ENCODE results near the gene CDK16.

Gene CDK16

DNA sequence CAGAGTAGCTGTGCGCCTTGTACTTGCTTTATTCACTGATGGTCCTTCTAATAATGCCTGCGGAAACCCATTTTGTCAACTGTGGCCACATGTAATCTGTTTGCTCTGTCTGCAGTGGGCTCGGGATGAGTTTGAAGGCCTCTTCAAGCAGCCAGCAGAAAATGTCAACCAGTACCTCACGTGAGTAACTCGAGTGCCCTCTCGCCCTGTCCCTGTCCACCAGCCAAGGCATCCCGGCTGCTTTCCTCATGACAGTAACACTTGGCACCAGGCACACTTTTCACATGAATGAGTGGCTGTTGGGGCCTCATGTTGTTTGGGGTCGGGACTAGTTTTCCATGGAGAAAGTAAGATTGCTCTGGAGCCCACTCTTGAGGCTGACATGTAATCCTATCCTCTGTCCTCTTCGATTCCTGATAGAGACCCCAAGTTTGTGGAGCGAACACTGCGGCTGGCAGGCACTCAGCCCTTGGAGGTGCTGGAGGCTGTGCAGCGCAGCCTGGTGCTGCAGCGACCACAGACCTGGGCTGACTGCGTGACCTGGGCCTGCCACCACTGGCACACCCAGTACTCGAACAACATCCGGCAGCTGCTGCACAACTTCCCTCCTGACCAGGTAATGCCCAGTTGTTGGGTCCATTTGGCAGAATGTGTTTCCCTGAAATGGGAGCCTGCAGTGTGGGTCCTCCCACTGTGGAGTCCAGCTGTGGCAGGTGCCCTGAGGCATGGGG is 8.8 kb upstream of the CDK16 start:
- DNase-seq (ENCODE audit: low read depth), result no peak

DNA sequence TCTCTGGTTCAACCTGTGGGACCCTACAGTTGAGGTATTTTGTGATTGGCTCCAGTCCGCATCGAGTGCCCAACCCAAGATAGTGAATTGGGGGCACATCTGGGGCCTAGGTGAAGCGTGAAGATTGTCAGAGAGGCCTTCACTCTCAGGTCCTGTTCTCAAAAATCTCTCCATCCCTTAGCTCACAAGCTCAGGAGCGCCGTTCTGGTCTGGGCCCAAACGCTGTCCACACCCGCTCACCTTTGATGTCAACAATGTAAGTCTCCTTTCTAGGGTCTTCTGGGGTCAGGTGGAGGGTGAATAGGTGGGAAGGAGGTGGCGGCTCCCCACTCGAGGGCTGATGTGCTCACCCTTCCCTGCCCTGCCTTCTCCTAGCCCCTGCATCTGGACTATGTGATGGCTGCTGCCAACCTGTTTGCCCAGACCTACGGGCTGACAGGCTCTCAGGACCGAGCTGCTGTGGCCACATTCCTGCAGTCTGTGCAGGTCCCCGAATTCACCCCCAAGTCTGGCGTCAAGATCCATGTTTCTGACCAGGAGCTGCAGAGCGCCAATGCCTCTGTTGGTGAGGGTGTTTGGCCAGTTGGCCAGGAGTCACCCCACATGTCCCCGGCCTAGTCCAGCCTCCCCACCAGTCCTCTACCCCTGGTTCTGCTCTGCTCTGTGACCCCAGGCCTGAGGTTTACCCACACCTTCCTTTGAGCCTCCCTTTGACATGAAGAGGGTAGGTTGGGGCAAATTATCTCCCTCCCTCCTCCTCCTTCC is 7.6 kb upstream of the CDK16 start:
- DNase-seq (ENCODE audit: low read depth), result no peak

DNA sequence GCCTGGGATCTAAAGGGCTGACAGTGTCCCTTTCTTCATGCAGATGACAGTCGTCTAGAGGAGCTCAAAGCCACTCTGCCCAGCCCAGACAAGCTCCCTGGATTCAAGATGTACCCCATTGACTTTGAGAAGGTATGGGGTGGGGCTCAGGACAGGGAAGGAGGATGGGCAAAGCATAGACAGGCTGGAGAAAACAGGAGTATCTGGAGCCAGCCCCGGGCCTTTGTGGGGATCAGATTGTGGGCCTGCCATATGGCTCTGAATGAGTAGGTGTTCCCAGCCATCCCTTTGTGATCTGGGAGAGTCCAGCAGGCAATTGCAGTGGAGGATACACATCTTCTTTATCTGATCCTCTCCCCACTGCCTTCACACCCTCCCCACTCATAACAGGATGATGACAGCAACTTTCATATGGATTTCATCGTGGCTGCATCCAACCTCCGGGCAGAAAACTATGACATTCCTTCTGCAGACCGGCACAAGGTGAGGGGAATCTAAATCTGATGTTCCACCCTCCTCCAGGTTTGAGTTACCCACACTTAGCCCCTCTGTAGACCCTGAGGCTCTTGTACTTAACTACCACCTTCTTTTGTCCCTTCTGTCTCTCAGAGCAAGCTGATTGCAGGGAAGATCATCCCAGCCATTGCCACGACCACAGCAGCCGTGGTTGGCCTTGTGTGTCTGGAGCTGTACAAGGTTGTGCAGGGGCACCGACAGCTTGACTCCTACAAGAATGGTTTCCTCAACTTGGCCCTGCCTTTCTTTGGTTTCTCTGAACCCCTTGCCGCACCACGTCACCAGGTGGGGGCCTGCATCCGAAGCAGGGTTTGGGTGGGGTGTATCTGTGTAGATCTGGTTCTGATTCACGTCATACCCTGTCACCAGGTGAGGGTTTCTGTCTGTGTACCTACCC is 5.8 kb upstream of the CDK16 start:
- DNase-seq (ENCODE audit: low read depth), result no peak

GRCh38 chrX:47214435-47215077 is 3.9 kb upstream of the CDK16 start:
- no peak for DNase-seq (ENCODE audit: low read depth)

- no peak for DNase-seq (ENCODE audit: low read depth)
These were observed 3.1 kb upstream of the CDK16 start for GRCh38 chrX:47215291-47215900.

GRCh38 chrX:47216393-47216925 is 2.0 kb upstream of the CDK16 start:
- no peak for DNase-seq (ENCODE audit: low read depth)

DNA sequence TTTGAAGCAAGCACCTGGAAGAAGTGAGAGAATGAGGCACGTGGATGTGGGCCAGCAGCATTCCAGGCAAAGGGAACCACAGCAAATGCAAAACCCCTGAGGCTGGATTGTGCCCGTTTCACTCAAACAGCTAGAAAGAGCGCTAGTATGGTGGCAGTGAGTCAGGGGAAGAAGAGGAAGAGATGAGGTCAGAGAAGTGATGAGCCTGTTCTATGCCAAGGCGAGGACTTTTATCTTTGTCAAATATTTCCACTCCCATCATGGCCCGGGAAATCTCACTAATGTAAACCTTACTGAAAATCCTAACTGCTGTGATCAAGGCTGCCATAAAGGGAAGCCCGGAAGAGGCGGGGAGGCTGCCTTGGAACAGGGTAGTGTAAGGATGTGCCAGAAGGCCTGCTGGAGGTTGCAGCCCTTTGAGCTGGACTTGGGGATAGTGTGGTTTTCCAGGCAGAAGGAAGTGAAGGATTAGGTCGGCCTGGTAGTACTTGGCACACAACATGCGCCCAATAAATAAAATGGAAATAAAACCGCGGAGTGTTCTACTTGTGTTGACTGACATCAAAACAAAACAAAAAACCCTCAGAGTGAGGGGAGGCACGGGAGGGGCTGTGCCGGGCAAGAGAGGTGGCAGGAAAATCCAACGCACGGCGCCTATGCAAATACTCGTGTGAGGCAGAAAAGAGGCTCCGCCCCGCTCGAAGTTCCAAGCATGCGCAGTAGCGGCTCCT is 1.2 kb upstream of the CDK16 start:
- no peak for DNase-seq (ENCODE audit: low read depth)

DNA sequence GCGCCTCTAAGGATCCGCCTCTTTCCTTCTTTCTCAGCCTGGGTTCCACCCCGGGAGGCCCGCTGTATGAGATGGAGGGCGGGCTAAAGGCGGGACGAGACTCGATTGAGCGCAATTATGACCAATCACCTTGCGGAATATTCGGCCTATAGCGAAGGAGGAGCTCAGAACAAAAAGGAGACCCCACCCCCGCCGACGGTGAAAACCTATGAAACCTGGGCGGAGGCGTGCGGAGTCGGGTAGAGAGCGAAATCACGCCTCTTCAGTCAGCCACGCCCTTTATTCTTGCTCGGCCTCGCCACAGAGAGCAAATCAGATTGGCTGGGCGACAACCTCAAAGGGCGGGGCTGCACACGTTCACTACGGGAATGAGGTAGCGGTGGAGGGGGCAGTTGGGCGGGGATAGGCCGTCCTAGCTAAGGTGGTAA is 615 bp upstream of the CDK16 start:
- DNase-seq (ENCODE audit: low read depth), result peak; percentile 98

DNA sequence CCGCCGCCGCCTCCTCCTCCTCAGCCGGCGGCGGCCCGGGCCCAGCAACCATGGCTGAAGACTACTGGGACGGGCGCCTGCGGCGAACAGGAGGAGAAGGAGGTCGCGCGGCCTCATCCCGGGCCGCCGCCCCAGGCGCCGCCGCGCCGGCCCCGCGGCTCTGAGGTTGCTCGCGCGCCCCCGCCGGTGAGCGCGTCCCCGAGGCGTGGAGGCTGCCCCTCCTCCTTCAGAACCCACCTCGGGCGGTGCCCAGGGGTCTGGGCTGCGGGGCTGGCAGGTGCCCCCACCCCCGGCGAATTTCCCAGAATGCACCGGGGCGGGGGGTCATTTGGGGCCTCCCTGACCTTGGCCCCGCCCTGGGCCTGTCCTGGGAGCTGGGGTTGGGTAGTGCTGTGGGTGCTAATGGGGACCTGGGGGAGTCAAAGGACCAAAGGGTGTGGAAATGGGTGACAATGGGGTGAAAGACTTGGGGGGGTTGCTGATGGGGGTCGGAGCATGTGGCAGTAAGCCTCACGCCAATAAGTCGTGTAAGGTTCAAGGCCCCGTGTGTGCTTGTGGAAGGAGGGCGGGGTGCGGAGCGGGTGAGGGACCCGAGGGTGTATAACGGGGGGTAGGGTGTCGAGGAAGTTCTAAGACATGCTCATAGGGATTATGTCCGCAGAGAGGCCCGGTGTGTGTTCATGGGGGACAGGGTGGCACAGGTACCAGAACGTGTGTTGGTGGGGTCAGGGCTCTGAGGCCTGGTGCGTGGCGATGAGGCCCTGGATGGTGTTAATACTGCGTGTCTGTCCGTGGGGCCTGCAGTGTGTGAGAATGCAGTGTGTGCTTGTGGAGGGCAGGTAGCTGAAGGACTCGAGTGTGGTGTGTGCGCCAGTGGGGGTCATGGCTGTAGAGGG is 687 bp downstream of the CDK16 start:
- DNase-seq (ENCODE audit: low read depth), result peak; percentile 33

DNA sequence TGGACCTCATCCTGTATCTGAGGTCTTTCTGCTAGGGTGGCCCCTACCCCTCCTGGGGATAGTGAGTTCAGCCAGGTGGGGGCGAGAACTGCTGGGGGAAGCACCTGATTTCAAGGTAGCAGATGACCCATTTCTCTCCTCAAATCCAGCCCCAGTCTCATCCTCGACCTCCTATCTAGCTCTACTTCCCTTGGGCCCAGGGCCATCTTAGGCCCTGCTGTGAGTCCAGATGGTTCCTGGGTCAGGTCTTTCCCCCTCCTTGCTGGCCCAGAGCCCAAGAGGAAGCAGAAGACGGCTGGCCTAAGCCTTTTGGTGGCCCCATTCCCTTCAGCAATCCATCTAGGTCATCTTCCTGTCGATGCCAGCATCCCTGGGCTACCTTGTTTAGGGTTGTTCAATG is 3.3 kb downstream of the CDK16 start:
- no peak for DNase-seq (ENCODE audit: low read depth)

DNA sequence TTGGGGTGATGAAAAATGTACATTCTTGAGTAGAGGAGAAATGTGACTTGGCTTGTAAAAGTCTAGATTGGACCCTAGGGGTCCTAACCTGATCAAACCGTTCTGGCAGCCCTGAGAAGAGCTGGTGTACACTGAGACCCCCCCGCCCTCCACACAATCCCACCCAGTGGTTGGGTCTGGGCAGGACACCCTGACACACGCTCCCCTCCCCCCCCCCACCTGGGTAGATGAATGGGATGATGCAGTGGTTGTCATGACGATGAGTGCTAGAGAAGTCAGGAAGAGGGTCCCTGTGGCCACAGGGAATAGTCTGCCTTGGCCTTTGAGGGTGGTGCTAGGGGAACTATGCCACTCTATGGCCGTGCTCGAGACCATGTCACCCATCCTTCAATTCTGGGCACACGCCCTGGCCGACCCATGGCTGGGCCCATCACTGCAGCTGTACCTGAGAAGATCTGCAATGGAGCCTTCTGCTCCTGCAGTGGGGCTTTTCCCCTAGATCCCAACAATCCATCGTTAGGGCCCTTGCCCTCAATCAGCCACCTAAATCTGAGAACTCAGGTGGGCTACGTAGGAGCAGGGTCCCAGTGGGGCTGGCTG is 4.4 kb downstream of the CDK16 start:
- no peak for DNase-seq (ENCODE audit: low read depth)

DNA sequence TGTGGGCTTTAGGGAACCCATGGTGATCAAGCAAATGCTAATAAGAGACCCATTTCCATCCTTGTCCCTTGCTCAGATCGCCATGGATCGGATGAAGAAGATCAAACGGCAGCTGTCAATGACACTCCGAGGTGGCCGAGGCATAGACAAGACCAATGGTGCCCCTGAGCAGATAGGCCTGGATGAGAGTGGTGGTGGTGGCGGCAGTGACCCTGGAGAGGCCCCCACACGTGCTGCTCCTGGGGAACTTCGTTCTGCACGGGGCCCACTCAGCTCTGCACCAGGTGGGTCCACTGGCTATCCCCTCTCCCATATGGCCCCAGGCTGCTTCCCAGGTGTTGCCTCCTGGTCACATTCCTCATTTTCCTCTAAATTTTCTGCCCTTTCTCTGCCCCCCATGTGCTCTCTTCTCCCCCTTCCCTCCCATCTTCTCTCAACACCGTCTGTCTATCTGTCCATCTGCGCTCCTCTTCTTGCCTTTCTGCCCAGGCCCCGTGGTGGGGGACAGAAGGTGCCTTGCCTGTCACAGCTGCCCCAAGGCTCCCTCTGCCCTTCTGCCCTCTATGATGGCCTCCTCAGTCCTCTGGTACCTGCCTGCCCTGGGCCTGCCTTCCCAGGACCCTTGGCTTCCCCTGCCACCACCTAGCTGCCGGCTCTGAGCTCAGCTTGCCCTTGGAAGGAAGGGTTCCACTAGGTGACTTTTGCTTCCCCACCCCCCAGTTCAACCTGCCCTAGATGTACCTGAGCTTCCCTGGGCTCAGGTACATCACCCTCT is 5.2 kb downstream of the CDK16 start:
- DNase-seq (ENCODE audit: low read depth), result no peak

DNA sequence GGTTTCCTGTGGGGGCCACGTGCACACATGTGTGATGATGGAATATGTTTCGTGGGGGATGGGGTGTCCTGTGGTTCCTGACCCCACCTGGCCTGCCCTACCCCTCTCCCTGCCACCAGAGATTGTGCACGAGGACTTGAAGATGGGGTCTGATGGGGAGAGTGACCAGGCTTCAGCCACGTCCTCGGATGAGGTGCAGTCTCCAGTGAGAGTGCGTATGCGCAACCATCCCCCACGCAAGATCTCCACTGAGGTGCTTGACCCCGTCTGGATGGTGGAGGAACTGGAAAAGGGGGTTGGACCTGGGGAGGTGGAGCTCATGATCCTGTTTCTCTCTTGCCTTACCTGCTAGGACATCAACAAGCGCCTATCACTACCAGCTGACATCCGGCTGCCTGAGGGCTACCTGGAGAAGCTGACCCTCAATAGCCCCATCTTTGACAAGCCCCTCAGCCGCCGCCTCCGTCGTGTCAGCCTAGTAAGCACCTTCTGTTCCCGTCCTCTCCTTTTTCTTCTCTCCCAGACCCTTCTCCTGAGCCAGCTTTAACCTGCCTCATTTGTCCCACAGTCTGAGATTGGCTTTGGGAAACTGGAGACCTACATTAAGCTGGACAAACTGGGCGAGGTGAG is 5.9 kb downstream of the CDK16 start:
- DNase-seq (ENCODE audit: low read depth), result no peak

- no peak for DNase-seq (ENCODE audit: low read depth)
These were observed 6.4 kb downstream of the CDK16 start for GRCh38 chrX:47224896-47225290.

- DNase-seq (ENCODE audit: low read depth), result no peak
These were observed 7.6 kb downstream of the CDK16 start for GRCh38 chrX:47226071-47226470.

- no peak for DNase-seq (ENCODE audit: low read depth)
These were observed 8.3 kb downstream of the CDK16 start for GRCh38 chrX:47226531-47227333.

DNA sequence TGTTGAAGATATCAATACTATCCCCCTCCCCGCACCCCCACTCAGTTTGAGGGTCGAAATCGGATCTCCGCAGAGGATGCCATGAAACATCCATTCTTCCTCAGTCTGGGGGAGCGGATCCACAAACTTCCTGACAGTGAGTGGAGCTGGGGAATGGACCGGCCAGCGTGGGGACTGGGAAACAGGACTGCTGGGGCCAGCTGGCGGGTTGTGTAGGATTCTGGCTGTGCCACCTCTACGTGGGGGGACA is 8.8 kb downstream of the CDK16 start:
- DNase-seq (ENCODE audit: low read depth), result no peak
